ENCODE results near the gene LILRB5.
"Not testable (repeated sequence)": the region's sequence is repeated elsewhere in the genome, so short reads cannot be mapped to it uniquely, and the experiment has no call there.

DNA sequence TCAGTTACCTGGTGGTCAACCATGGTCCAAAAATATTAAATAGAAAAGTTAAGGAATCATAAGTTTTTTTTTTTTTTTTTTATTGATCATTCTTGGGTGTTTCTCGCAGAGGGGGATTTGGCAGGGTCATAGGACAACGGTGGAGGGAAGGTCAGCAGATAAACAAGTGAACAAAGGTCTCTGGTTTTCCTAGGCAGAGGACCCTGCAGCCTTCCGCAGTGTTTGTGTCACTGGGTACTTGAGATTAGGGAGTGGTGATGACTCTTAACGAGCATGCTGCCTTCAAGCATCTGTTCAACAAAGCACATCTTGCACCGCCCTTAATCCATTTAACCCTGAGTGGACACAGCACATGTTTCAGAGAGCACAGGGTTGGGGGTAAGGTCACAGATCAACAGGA, 42.9 kb downstream of the LILRB5 start:
- TF ChIP-seq, protein P1, sequence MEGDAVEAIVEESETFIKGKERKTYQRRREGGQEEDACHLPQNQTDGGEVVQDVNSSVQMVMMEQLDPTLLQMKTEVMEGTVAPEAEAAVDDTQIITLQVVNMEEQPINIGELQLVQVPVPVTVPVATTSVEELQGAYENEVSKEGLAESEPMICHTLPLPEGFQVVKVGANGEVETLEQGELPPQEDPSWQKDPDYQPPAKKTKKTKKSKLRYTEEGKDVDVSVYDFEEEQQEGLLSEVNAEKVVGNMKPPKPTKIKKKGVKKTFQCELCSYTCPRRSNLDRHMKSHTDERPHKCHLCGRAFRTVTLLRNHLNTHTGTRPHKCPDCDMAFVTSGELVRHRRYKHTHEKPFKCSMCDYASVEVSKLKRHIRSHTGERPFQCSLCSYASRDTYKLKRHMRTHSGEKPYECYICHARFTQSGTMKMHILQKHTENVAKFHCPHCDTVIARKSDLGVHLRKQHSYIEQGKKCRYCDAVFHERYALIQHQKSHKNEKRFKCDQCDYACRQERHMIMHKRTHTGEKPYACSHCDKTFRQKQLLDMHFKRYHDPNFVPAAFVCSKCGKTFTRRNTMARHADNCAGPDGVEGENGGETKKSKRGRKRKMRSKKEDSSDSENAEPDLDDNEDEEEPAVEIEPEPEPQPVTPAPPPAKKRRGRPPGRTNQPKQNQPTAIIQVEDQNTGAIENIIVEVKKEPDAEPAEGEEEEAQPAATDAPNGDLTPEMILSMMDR (IDR thresholded peaks at IDR 0.05), result not testable (repeated sequence)
- not testable (repeated sequence) for TF ChIP-seq ZFX (IDR thresholded peaks at IDR 0.05; ENCODE audit: borderline replicate concordance)
